HG03159 (cell line): ENCODE data around the gene MET.

Experiments
- ATAC-seq: cut with Tn5 transposase; IDR thresholded peaks from one replicate; pipeline ENCODE4 v1.9.1; 2021; ENCODE audit warnings: mild to moderate bottlenecking, moderate library complexity; ENCODE audit not compliant: unreplicated experiment

MET gene

GRCh38 chr7:116724560-116725231 is 52.7 kb downstream of the MET start:
- no peak for ATAC-seq

DNA sequence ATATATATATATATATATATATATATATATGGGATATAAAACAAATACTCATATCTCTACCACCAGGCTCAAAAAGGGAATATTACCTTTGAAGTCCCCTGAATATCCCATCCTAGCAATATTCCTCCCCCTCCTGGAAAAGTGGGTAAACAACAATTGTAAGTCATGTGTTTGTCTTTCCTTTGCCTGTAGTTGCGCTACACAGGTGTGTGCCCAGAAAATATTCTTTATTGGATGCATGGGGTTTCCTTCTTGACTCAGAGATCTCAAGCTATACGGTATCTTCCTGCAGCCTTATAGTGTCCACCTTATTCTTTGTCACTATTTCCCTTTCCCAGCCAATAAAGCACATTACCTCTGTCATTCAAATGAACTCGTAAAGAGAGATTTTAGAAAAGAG is 54.2 kb downstream of the MET start:
- ATAC-seq, result no peak

- no peak for ATAC-seq
Measured at GRCh38 chr7:116726713-116727431, 54.9 kb downstream of the MET start.

DNA sequence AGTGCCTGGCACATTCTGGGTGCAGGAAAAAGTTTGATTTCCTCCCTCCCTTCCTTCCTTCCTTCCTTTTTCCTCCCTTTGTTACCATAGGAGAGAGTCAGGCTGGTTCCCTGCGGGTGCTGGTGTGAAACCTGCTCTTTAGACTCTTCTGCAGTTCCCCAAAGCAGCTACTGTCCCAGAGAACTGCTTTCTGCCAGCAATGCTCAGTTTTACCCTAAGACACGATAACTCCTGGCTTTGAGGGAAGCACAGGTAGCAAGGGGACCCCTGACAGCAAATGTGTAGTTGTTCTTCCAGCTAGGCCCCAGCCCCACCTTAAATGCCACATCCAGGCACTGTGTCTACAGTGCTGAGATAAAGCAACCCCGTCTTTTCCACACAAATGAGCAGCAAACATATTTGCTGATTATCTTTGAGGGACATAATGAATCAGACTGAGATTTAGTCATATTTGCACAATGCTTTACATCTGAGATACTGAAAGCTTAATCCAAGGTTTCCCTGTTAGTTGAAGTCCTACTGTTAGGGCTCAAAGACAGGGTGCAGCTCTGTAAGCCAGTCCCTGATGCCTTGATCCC is 55.5 kb downstream of the MET start:
- ATAC-seq, result no peak

DNA sequence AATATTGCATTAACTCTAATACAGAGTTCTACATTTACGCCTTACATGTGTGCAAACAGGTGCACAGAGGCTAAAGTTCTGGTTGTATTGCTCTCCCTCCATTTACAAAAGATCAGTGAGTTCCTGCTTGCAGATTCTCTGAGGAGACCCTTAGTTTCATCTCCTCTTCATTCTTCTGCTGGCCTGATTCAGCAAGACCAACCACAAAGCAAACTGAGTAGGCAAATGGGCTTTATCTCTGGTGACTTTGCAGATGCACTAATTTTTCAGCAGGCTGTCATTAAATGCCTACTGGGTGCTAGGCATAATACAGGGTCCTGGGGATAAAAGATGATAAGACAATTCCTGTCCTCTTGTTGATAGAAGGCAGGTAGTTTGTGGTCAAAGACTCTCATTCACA is 56.4 kb downstream of the MET start:
- no peak for ATAC-seq

GRCh38 chr7:116730097-116731022 is 58.4 kb downstream of the MET start:
- no peak for ATAC-seq

GRCh38 chr7:116731023-116731395 is 59.0 kb downstream of the MET start:
- ATAC-seq, result no peak

DNA sequence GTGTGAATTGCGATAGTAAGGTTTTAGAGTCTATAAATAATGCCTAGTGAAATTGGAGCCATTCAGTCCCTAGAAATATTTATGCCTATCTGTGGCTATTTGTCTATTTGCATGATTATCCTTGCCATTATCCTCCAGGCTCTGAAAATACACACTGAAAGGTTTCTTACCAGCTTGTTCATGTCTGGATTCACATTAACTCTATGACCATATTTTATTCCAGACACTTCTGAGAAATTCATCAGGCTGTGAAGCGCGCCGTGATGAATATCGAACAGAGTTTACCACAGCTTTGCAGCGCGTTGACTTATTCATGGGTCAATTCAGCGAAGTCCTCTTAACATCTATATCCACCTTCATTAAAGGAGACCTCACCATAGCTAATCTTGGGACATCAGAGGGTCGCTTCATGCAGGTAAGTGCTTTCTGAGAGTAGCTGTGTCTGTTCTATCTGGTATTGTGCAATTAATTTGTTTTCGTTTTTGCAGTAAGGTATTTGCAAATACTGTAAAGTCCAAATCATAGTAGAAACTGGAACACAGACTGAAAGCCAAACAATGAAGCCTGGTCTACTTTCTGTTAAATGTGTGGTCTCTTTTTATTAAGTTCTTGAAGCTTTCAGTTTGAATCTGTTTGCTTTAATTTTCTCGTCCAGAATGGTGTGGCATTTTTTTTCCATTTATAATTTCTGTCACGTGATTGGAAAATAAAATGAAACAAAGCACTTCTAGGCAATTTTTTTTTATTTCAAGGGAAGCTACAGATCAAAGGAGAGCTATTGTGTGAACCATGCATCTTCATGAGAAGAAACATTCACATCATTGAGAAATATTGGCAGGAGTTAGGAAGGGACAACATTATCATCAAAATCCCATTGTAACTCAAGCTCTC is 59.7 kb downstream of the MET start:
- no peak for ATAC-seq

DNA sequence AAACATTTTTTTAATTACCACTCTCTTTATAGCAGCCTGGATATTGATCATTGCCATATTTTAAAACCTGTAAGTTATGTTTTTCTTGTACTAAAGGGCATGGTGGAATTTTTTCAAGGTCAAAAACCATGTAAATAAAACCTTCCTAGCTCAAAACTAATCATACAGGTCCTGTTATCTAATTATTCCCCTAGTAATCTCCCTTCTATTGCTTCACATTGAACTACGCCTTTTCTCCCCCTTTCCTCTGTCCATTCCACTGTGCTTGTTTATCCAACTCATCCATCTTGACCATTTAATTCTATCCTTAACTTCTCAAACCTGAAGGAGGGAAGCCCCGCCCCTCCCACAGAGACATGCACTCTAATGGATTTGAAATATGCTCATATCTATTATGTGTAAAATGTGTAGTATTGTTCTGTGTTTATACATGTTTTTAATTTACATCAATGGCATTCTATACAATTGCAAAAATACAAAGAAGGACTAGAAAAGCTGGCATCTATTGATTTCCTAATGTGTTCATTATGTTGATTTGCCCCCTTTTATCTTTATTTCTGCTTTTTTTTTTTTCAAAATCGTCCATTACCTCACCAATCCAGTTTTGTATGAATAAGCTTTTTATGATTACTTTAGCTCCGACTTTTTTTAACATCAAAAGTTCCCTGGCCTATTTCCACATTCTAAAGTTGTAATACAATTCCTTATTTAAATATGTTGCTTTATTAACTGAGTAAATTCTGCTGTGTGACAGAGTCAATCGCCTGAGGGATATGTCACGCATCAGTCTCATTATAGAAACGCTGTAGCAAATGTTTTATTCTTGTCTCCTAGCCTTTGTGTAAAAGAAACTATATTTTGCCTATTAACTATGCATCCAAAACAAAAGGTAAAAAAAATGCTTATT is 61.0 kb downstream of the MET start:
- ATAC-seq, result no peak

- no peak for ATAC-seq
Measured at GRCh38 chr7:116733924-116734580, 62.1 kb downstream of the MET start.

GRCh38 chr7:116734710-116735109 is 62.7 kb downstream of the MET start:
- no peak for ATAC-seq

GRCh38 chr7:116736927-116737715 is 65.1 kb downstream of the MET start:
- ATAC-seq, result no peak

DNA sequence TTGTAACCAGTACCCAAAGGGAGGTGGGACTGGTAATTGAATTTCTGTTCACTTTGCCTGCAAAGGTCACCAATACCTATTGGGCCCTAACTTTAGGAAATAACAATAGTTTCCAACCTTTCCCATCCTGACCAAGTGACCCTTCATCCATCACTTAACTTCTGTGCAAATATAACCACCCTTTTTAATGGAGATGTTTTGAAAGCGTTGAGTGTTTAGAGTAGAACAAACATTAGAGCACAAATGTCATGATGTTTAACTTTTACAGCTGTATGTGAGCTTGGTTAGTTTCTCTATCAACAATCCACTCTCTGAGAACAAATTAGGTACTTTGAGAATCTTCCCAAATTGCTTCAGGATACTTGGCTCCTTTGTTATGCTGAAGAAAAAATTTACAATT is 66.4 kb downstream of the MET start:
- no peak for ATAC-seq

DNA sequence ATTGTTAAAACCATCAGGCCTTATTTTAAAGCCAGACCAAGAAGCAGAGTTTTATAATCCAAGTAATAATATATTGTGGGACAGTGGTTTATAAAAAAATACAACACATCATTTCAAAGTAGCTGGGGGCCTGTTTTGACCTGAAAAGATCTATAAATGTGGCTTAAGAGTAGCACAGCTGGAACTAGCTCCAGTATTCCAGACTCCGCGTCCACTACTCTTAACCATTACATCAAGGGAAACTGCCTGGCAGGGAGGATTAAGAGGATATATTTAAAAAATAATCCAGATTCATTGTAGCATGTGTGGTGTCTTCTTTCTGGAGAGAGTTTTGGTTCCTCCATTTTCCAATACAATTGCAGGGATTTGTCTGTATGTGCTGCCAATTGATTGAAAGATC is 67.3 kb downstream of the MET start:
- ATAC-seq, result no peak

GRCh38 chr7:116740231-116740630 is 68.2 kb downstream of the MET start:
- ATAC-seq, result no peak

DNA sequence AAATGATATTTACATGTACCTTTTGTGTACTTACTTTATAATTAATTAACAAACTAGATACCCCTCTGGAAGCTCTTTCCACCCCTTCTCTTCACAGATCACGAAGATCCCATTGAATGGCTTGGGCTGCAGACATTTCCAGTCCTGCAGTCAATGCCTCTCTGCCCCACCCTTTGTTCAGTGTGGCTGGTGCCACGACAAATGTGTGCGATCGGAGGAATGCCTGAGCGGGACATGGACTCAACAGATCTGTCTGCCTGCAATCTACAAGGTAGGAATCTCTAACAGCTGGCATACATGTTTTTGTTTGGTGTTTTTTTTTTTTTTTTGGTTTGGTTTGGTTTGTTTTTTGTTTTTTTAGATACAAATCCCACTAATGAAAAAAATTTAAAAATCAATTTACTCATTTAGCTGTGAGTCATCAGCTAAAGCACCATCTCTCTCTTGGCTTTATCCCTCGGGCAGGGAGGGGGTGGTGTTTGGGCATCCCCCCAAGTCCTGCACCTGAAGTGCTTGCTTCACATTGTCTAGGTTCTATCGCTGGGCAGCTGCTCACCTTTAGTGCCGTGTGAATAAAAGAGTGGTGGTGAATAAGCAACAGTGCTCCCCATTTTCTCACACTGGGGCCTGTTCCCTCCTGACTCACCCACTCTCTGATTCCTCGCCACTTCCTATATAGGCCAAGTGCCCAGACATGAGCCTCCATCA is 68.9 kb downstream of the MET start:
- ATAC-seq, result no peak

- no peak for ATAC-seq
Measured at GRCh38 chr7:116741625-116742316, 69.8 kb downstream of the MET start.
